ENCODE data around the gene ADGRA1. TPM values are rescaled to one million over a fixed set of nuclear protein-coding genes. Genes with fewer than 3 reads are reported as not detected.

ADGRA1 gene
- total and polyA plus RNA-seq, 2 experiments from 2014 or later, result 0.23 to 0.52 TPM

DNA sequence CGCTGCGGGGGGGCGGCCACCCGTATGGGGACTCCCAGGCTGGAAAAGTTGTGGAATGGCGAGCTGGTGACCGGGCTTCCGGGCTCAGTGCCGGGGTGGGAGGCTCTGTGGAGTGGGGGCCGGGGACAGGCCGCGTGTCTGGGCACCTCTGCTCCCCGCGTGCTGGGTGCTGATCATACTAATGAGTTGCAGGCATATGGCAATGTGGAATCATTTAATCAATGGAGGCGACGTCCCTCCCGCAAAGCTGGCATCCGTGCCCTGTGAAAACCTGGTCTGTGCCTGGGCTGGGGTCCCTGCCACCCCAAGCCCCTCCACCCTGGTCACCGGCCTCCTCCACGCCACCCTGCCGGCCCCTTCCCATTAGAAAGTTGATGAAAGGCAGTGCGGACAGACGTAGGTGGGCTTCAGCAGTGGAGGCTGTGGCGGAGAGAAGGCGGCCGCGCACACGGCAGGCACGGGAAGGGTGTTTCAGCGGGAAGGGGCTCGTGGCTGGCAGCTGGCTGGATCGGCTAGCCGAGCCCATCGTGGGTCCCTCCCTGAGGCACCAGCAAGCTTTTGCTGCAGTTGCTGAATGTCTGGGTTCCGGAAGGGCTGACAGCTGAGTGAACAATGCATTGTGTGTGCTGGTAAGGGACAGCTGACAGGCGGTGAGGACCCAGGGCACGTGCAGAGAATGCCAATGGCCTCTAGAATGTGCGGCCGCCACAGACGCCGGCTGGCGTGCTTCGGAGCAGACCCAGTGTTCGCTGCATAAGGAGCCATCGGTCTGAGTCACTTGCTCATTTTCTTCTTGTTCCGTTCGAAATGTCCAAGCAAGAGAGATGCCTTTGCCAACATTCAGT, 1.5 kb downstream of the ADGRA1 start (continued):
- TF ChIP-seq, protein P1, sequence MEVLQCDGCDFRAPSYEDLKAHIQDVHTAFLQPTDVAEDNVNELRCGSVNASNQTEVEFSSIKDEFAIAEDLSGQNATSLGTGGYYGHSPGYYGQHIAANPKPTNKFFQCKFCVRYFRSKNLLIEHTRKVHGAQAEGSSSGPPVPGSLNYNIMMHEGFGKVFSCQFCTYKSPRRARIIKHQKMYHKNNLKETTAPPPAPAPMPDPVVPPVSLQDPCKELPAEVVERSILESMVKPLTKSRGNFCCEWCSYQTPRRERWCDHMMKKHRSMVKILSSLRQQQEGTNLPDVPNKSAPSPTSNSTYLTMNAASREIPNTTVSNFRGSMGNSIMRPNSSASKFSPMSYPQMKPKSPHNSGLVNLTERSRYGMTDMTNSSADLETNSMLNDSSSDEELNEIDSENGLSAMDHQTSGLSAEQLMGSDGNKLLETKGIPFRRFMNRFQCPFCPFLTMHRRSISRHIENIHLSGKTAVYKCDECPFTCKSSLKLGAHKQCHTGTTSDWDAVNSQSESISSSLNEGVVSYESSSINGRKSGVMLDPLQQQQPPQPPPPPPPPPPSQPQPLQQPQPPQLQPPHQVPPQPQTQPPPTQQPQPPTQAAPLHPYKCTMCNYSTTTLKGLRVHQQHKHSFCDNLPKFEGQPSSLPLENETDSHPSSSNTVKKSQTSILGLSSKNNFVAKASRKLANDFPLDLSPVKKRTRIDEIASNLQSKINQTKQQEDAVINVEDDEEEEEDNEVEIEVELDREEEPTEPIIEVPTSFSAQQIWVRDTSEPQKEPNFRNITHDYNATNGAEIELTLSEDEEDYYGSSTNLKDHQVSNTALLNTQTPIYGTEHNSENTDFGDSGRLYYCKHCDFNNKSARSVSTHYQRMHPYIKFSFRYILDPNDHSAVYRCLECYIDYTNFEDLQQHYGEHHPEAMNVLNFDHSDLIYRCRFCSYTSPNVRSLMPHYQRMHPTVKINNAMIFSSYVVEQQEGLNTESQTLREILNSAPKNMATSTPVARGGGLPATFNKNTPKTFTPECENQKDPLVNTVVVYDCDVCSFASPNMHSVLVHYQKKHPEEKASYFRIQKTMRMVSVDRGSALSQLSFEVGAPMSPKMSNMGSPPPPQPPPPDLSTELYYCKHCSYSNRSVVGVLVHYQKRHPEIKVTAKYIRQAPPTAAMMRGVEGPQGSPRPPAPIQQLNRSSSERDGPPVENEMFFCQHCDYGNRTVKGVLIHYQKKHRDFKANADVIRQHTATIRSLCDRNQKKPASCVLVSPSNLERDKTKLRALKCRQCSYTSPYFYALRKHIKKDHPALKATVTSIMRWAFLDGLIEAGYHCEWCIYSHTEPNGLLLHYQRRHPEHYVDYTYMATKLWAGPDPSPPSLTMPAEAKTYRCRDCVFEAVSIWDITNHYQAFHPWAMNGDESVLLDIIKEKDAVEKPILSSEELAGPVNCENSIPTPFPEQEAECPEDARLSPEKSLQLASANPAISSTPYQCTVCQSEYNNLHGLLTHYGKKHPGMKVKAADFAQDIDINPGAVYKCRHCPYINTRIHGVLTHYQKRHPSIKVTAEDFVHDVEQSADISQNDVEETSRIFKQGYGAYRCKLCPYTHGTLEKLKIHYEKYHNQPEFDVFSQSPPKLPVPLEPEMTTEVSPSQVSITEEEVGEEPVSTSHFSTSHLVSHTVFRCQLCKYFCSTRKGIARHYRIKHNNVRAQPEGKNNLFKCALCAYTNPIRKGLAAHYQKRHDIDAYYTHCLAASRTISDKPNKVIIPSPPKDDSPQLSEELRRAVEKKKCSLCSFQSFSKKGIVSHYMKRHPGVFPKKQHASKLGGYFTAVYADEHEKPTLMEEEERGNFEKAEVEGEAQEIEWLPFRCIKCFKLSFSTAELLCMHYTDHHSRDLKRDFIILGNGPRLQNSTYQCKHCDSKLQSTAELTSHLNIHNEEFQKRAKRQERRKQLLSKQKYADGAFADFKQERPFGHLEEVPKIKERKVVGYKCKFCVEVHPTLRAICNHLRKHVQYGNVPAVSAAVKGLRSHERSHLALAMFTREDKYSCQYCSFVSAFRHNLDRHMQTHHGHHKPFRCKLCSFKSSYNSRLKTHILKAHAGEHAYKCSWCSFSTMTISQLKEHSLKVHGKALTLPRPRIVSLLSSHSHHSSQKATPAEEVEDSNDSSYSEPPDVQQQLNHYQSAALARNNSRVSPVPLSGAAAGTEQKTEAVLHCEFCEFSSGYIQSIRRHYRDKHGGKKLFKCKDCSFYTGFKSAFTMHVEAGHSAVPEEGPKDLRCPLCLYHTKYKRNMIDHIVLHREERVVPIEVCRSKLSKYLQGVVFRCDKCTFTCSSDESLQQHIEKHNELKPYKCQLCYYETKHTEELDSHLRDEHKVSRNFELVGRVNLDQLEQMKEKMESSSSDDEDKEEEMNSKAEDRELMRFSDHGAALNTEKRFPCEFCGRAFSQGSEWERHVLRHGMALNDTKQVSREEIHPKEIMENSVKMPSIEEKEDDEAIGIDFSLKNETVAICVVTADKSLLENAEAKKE (CRISPR knock-in tag; IDR thresholded peaks at IDR 0.05), result no peak
- TF ChIP-seq ZNF331 (CRISPR knock-in tag; IDR thresholded peaks at IDR 0.05; ENCODE audit: low read depth) (no peak), ZNF114 (CRISPR knock-in tag; IDR thresholded peaks at IDR 0.05) (no peak), CREB1 (CRISPR knock-in tag; IDR thresholded peaks at IDR 0.05; ENCODE audit: low read depth) (no peak), POLR2AphosphoS5 (IDR thresholded peaks at IDR 0.05; ENCODE audit: low read depth) (no peak), NANOG (IDR thresholded peaks at IDR 0.05; ENCODE audit: borderline replicate concordance) (no peak)

DNA sequence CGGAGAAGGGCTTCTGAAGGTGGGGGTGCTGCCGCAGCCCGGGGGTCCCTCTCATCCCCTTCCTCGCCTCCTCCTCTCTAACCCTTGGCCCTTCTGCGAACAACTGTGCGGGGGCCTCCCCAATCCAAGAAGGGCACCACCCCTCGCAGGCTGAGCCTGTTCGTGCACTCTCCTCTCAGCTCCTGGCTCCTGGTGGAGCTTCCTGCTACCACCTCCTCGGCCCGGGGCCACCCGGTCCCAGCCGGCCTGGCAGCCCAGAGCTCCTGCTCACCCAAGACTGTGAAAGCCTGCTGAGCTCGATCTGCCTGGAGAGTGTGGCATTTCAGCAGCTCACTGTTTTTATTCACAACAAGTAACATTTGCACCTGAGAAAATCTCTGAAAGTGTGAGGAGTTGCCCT, 2.4 kb downstream of the ADGRA1 start:
- H3K4me3 ChIP-seq, result no peak overlapping the region
- no peaks in the 10 kb centered on the region for H3K79me2 ChIP-seq (replicated peaks; ENCODE audit: insufficient read depth)
- H3K27ac Mint-ChIP-seq, result no peak overlapping the region
- H3F3A ChIP-seq (replicated peaks; ENCODE audit: low read depth), result 0 out of 2 replicates have a peak, but pooled peaks cover 4% of the 10 kb centered on the region
- H4K20me1 ChIP-seq (replicated peaks; ENCODE audit: insufficient read depth), result no peaks in the 10 kb centered on the region
- peaks cover 36% of the 10 kb centered on the region for H3K27me3 ChIP-seq (ENCODE audit: insufficient read depth)
- H3K4me2 ChIP-seq, result no peak overlapping the region
- H3K9me2 ChIP-seq (ENCODE audit: insufficient read depth), result no peaks in the 10 kb centered on the region
- TF ChIP-seq ZNF114 (CRISPR knock-in tag; IDR thresholded peaks at IDR 0.05), result no peak
- TF ChIP-seq, protein P2, sequence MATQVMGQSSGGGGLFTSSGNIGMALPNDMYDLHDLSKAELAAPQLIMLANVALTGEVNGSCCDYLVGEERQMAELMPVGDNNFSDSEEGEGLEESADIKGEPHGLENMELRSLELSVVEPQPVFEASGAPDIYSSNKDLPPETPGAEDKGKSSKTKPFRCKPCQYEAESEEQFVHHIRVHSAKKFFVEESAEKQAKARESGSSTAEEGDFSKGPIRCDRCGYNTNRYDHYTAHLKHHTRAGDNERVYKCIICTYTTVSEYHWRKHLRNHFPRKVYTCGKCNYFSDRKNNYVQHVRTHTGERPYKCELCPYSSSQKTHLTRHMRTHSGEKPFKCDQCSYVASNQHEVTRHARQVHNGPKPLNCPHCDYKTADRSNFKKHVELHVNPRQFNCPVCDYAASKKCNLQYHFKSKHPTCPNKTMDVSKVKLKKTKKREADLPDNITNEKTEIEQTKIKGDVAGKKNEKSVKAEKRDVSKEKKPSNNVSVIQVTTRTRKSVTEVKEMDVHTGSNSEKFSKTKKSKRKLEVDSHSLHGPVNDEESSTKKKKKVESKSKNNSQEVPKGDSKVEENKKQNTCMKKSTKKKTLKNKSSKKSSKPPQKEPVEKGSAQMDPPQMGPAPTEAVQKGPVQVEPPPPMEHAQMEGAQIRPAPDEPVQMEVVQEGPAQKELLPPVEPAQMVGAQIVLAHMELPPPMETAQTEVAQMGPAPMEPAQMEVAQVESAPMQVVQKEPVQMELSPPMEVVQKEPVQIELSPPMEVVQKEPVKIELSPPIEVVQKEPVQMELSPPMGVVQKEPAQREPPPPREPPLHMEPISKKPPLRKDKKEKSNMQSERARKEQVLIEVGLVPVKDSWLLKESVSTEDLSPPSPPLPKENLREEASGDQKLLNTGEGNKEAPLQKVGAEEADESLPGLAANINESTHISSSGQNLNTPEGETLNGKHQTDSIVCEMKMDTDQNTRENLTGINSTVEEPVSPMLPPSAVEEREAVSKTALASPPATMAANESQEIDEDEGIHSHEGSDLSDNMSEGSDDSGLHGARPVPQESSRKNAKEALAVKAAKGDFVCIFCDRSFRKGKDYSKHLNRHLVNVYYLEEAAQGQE (IDR thresholded peaks at IDR 0.05; ENCODE audit: unreplicated experiment), result no peak
- DNase-seq (ENCODE audit: low spot score) (no peak), ATAC-seq (no peak)
- no peak overlapping the region for H3K27ac ChIP-seq (ENCODE audit: low read depth)
- H3K9me3 Mint-ChIP-seq, result no peaks in the 10 kb centered on the region; the same call in 2 of the 3 replicates
- no peak overlapping the region for H3K4me3 Mint-ChIP-seq
- H3K36me3 ChIP-seq (ENCODE audit: insufficient read depth), result no peaks in the 10 kb centered on the region
- no peaks in the 10 kb centered on the region; the same call in 2 of the 3 replicates for H3K36me3 Mint-ChIP-seq (ENCODE audit: low read depth)
- peaks cover 43% of the 10 kb centered on the region for H3K27me3 Mint-ChIP-seq (ENCODE audit: insufficient read depth, low read depth, poor library complexity)
- H3K4me1 ChIP-seq (ENCODE audit: insufficient read depth), result no peaks in the 10 kb centered on the region
- H2AFZ ChIP-seq, result no peak overlapping the region
- peaks cover 2% of the 10 kb centered on the region; the same call in 2 of the 3 replicates for H3K4me1 Mint-ChIP-seq
